Measurements from ENCODE around the gene DCN.

The DCN gene

DNA sequence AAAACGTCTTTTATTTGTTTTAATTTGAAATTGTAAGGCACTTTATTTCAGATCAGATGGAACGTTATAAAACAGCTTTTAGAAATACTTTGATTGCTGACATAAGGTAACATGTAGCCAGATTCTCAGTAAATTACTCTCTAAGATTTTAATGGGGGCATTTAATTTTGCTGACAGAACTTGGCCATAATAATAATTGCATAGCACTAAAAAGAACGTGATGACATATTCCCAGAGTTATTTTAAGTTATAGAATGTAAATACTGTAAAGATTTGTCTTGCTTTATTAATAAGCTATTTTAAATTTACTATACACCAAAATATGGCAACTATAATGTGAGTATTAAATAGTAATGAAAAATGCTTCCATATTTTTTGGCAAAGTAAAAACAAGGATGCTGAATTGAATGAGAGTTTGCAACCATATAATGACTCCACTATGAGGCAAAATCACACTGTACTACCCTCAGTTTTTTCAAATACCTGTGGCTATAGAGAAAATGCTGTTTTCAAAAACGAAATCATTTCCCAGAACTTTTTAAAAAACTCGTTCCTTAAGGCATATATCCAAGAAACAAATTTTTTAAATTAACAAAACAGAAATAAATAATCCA lies 72.2 kb downstream of the DCN start:
- H3K36me3 ChIP-seq (replicated peaks; ENCODE audit: low read depth, low read length): no peaks in the 10 kb centered on the region
- TF ChIP-seq, protein P1, sequence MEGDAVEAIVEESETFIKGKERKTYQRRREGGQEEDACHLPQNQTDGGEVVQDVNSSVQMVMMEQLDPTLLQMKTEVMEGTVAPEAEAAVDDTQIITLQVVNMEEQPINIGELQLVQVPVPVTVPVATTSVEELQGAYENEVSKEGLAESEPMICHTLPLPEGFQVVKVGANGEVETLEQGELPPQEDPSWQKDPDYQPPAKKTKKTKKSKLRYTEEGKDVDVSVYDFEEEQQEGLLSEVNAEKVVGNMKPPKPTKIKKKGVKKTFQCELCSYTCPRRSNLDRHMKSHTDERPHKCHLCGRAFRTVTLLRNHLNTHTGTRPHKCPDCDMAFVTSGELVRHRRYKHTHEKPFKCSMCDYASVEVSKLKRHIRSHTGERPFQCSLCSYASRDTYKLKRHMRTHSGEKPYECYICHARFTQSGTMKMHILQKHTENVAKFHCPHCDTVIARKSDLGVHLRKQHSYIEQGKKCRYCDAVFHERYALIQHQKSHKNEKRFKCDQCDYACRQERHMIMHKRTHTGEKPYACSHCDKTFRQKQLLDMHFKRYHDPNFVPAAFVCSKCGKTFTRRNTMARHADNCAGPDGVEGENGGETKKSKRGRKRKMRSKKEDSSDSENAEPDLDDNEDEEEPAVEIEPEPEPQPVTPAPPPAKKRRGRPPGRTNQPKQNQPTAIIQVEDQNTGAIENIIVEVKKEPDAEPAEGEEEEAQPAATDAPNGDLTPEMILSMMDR (IDR thresholded peaks at IDR 0.05; ENCODE audit: low read depth, low read length): no peak
- TF ChIP-seq EZH2phosphoT487 (IDR thresholded peaks at IDR 0.05; ENCODE audit: low read depth): no peak
- no peaks in the 10 kb centered on the region for H4K20me1 ChIP-seq (ENCODE audit: insufficient read depth, low read length)
- no peak overlapping the region for H3K9ac ChIP-seq (ENCODE audit: low read length)
- no peak overlapping the region for H3K27ac ChIP-seq (ENCODE audit: low read length)
- H3K27me3 ChIP-seq (ENCODE audit: low read depth, low read length): no peaks in the 10 kb centered on the region
- H3K9me3 ChIP-seq (ENCODE audit: insufficient read depth, low read length): no peaks in the 10 kb centered on the region
- no peaks in the 10 kb centered on the region for H3K79me2 ChIP-seq (ENCODE audit: low read length)
- no peak overlapping the region for H2AFZ ChIP-seq (ENCODE audit: low read depth, low read length)
- H3K4me3 ChIP-seq (ENCODE audit: low read length): no peak overlapping the region
- H3K4me2 ChIP-seq (ENCODE audit: low read length): no peak overlapping the region
- peaks cover 10% of the 10 kb centered on the region; the same call in 1 of the 2 replicates for H3K4me1 ChIP-seq (ENCODE audit: low read length)

DNA sequence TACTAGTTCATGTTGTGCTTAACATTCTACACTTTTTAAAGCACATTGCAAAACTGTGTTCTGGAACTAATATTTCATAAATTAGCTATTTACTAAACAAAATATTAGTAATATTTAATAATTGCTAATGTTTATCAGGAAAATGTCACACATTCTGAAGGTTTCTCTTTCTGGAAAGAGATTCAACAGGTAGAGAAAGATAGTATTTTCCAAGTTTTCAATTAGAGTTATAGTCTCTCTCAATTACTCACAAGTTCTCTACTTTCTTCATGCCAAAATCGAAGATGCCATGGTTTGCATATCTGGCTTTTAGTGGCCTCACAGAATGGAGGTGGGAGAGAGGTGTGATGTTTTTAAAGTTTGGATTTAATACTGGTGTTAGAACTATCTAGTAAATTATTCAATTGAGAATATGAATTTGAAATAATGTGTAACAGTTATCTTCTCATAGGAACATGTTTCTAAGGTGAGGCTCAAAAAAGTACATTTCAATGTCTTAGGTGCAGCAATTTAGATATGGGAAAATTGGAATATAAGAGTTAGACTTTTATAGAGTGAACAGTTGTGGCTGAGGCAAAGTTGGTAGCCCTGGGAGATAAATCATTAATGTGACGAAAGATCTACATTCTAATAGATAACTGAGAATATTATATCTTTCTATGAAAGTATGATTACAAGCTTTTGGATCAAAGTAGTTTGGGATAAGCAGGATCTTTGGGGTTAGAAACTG lies 72.9 kb downstream of the DCN start:
- H3K27ac ChIP-seq (ENCODE audit: low read length): no peak overlapping the region
- H3K27me3 ChIP-seq (ENCODE audit: low read depth, low read length): no peaks in the 10 kb centered on the region
- H3K4me1 ChIP-seq (ENCODE audit: low read length): peaks cover 10% of the 10 kb centered on the region; the same call in 1 of the 2 replicates
- no peak overlapping the region for H3K9ac ChIP-seq (ENCODE audit: low read length)
- H2AFZ ChIP-seq (ENCODE audit: low read depth, low read length): 0 out of 2 replicates have a peak overlapping the region, but pooled peaks have one; percentile 34
- no peaks in the 10 kb centered on the region for H4K20me1 ChIP-seq (ENCODE audit: insufficient read depth, low read length)
- no peaks in the 10 kb centered on the region for H3K36me3 ChIP-seq (replicated peaks; ENCODE audit: low read depth, low read length)
- peak overlapping the region; percentile 57 for H3K4me2 ChIP-seq (ENCODE audit: low read length)
- TF ChIP-seq, protein P1 (IDR thresholded peaks at IDR 0.05; ENCODE audit: low read depth, low read length): no peak
- TF ChIP-seq EZH2phosphoT487 (IDR thresholded peaks at IDR 0.05; ENCODE audit: low read depth): no peak
- H3K4me3 ChIP-seq (ENCODE audit: low read length): peak overlapping the region; percentile 43
- no peaks in the 10 kb centered on the region for H3K9me3 ChIP-seq (ENCODE audit: insufficient read depth, low read length)
- no peaks in the 10 kb centered on the region for H3K79me2 ChIP-seq (ENCODE audit: low read length)

DNA sequence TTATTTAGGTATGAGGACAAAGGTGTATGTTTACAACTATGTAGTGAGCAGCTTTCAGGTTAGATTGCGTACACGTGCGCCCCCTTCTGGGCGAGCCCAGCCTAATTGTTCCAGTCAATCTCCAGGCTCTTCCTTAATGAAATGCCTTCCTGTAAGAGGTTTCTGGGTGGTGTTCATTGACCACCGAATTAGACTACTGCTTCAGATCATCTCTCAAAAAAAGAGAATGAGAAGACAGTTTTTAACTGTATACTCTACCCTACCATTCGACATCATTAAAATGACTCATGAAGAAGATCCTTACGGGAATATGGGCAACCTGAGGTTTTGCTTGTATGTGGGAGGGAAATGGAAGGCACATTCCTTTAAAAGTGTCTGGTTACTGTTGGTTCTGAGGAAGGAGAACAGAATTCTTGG lies 73.5 kb downstream of the DCN start:
- Histone ChIP-seq H3K36me3 (replicated peaks; ENCODE audit: low read depth, low read length) (no peaks in the 10 kb centered on the region), H3K9me3 (ENCODE audit: insufficient read depth, low read length) (no peaks in the 10 kb centered on the region), H3K4me2 (ENCODE audit: low read length) (peak overlapping the region; percentile 57), H3K4me3 (ENCODE audit: low read length) (peak overlapping the region; percentile 43), H3K4me1 (ENCODE audit: low read length) (peaks cover 10% of the 10 kb centered on the region; the same call in 1 of the 2 replicates), H2AFZ (ENCODE audit: low read depth, low read length) (0 out of 2 replicates have a peak overlapping the region, but pooled peaks have one; percentile 34), H4K20me1 (ENCODE audit: insufficient read depth, low read length) (no peaks in the 10 kb centered on the region), H3K27me3 (ENCODE audit: low read depth, low read length) (no peaks in the 10 kb centered on the region), H3K9ac (ENCODE audit: low read length) (no peak overlapping the region), H3K79me2 (ENCODE audit: low read length) (no peaks in the 10 kb centered on the region), H3K27ac (ENCODE audit: low read length) (no peak overlapping the region)
- no peak for TF ChIP-seq EZH2phosphoT487 (IDR thresholded peaks at IDR 0.05; ENCODE audit: low read depth)
- TF ChIP-seq, protein P1 (IDR thresholded peaks at IDR 0.05; ENCODE audit: low read depth, low read length): peak; percentile 89

DNA sequence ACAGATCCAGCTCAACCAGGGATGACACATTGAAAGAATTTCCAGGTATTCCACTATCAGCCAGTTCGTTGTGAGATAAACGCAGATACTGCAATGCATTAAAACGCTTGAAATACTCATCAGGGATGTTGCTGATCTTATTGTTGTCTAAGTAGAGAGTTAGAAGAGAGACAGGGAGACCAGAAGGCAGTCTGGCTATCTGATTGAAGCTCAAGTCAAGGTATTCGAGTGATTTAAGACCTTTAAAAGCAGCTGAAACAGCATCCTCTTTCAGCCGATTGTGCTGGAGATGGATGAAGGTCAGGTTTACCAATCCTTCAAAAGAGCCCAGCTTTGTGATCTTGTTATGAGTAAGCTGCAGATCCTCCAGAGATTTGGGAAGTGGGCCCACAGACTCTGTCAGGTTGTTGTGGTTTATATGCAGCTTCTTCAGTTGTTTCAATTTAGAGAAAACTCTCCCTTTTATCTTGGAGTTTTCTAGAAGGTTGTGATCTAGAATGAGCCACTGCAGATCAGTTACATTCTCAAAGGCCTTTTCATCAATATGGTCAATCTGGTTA lies 74.3 kb downstream of the DCN start:
- peaks cover 10% of the 10 kb centered on the region; the same call in 1 of the 2 replicates for H3K4me1 ChIP-seq (ENCODE audit: low read length)
- no peak overlapping the region for H3K9ac ChIP-seq (ENCODE audit: low read length)
- H3K27ac ChIP-seq (ENCODE audit: low read length): no peak overlapping the region
- H4K20me1 ChIP-seq (ENCODE audit: insufficient read depth, low read length): no peaks in the 10 kb centered on the region
- no peak overlapping the region for H2AFZ ChIP-seq (ENCODE audit: low read depth, low read length)
- H3K4me2 ChIP-seq (ENCODE audit: low read length): no peak overlapping the region
- H3K36me3 ChIP-seq (replicated peaks; ENCODE audit: low read depth, low read length): no peaks in the 10 kb centered on the region
- H3K9me3 ChIP-seq (ENCODE audit: insufficient read depth, low read length): no peaks in the 10 kb centered on the region
- H3K79me2 ChIP-seq (ENCODE audit: low read length): no peaks in the 10 kb centered on the region
- TF ChIP-seq, protein P1 (IDR thresholded peaks at IDR 0.05; ENCODE audit: low read depth, low read length): no peak
- TF ChIP-seq EZH2phosphoT487 (IDR thresholded peaks at IDR 0.05; ENCODE audit: low read depth): no peak
- no peak overlapping the region for H3K4me3 ChIP-seq (ENCODE audit: low read length)
- H3K27me3 ChIP-seq (ENCODE audit: low read depth, low read length): no peaks in the 10 kb centered on the region
